GM19452 (cell line): Measurements from ENCODE around the gene PTPRM.

Experiments
- ATAC-seq: cut with Tn5 transposase; IDR thresholded peaks from one replicate; pipeline ENCODE4 v1.9.1; 2021; ENCODE audit not compliant: unreplicated experiment

Gene PTPRM

DNA sequence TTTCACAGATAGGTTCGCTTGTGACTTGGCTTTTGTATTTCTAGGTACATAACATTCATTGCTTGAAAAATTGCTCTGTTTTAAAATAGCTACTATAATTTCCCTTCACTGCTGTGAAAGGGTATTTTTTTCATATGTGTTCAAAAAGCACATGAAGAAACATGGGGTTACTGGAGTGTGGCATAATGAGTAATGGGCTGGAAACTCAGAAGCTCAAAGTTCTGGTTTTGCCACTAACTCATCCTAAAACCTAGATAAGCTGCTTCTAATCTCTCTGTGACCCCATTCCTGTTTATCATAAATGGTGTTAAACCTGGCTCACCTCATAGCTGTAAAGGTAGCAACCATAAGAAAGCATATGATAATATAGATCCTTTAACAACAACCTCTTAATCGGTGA lies 319.3 kb downstream of the PTPRM start:
- no peak for ATAC-seq

GRCh38 chr18:7889515-7889914 lies 322.4 kb downstream of the PTPRM start:
- ATAC-seq, result no peak

DNA sequence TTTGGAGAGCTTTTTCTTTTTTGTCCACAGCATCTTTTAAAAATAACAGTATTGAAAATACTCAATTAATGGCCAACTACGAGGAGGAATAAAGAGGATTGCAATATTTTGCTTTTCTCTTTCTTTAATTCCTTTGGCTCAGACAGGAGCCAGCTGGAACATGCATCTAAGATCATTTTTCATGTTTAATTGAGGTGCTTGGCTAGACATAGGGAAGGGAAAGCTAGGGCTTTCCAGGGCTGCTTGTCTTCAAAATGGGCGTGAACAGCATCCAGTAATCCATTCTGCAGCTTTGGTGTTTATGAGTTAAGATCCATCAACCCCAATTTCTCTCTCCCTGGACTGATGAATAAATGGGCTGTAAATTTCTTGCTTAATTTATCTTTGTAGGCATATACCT lies 323.0 kb downstream of the PTPRM start:
- no peak for ATAC-seq

GRCh38 chr18:7892556-7892955 lies 325.4 kb downstream of the PTPRM start:
- ATAC-seq, result no peak

DNA sequence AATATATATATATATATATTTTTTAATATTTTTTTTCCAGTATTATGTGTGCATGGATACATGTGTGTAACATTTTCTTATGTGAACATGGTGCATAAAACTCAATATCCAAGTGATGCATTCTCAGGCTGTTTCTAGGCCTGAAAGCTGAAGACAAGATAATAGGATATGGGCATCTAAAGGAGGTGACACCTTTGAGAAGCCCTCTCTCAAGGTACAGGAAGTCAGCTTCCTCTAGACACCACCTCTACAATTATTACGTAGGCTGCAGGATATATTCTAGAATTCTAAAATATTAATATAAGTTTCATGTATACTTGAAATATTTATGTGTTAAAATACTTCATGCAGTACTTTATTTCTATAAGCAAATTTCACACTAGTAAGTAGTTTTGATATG lies 327.5 kb downstream of the PTPRM start:
- ATAC-seq, result no peak

DNA sequence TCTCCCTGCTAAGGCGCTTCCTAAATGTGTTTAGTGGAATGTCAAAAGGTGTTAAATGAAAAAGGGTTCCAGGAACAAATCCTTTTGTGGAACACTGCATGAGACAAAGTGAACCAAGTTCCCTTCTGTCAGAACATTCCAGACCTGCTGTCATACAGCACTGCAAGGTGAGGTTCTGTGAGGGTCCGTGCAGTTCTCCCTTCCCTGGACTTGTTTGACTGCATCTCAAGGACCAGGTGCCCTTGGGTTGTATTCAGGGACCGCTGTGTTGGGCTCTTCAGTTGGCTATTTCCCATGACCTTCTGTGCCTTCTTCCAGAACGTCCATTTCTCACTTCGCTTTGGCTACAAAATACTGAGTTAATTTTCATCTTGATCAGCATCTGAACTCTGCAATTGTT lies 328.2 kb downstream of the PTPRM start:
- ATAC-seq, result no peak

DNA sequence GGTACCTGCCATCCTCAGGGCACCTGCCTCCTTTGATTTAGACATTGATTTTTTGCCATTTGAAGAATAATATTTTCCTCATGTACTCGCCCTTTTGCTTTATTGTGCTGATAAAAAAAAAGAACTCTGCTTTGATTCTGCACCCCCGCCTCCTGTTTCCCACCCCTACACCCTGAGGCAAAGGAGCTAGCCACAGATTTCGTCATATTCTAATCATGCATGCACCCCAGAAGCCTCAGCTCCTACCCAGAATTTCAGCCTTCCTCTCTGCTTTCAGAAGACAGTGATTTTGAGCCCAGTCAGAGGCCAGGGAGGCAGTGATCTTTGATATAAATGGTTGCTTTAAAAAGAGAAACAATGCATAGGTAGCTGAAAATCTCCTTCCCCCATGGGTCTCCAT lies 329.0 kb downstream of the PTPRM start:
- ATAC-seq, result no peak

DNA sequence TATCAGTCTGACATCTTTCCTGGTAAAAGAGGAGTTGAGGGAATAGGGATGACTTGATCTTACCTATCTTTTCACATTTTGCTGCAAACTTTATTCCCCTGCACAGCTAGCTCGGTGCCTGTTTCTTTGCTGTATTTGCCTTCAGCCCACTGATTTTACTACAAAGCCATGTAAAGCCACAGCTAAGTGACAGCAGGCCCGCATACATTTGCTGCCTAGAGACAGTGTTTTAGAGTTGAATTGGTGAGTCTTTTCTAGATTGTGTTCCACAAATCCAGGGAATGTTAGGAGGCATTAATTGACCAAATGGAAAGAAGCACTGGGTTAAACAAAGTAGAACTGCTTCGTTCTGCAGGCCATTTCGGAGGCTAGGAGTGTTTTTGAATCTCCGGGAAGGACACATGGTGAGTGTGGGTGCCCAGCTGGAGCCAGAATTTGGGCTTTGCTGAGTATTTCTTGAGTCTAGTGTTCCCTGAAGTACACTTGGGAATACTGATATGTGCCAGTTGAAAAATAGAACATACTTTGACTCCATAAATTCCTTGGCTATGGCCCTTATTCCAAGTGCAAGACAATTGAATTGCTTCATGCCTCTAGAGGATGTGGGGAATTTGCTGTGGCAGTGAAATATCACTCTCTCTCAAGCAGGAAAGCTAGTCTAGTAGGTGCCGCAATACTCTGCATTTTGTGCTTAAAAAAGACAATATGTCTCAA lies 329.8 kb downstream of the PTPRM start:
- no peak for ATAC-seq

GRCh38 chr18:7898181-7898580 lies 331.1 kb downstream of the PTPRM start:
- ATAC-seq, result no peak

GRCh38 chr18:7899078-7899477 lies 332.0 kb downstream of the PTPRM start:
- ATAC-seq, result no peak

DNA sequence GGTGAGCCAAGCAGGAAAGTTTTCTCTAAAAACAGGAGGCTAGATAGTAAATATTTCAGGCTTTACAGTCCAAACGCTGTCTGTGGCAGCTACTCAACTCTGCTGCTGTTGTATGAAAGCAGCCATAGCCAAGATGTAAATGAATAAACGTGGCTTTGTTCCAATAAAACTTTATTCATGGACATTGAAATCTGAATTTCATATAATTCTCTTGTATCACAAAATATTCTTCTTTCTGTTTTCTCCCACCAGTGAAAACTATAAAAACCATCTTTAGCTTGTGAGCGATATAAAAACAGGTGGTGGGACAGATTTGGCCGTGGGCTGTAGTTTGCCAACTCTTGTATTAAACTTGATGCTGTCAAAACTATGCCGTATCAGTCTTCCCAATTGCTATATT lies 333.0 kb downstream of the PTPRM start:
- no peak for ATAC-seq

GRCh38 chr18:7901657-7902056 lies 334.5 kb downstream of the PTPRM start:
- ATAC-seq, result no peak

DNA sequence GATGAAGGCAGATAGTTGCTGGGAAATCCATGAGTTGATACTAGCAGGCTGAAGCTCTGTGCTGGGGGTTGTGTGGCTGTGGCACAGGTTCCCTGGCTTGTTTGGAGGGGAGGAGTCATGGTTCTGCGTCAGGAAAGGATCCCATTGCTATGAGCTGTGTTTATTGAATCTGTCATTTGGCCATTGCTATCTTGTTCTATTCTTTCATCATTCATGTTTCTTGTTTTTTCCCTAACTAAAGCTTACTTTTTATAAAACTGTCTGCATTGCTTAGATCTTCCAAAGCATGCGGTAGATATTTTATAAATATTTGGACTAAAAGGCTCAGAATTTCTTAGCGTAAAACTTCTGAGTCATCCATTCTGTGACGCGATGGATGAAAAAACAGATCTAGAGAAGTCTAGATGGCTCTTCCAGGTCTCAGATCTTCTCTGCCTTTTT lies 335.3 kb downstream of the PTPRM start:
- ATAC-seq, result no peak

GRCh38 chr18:7904529-7904928 lies 337.4 kb downstream of the PTPRM start:
- ATAC-seq, result no peak

DNA sequence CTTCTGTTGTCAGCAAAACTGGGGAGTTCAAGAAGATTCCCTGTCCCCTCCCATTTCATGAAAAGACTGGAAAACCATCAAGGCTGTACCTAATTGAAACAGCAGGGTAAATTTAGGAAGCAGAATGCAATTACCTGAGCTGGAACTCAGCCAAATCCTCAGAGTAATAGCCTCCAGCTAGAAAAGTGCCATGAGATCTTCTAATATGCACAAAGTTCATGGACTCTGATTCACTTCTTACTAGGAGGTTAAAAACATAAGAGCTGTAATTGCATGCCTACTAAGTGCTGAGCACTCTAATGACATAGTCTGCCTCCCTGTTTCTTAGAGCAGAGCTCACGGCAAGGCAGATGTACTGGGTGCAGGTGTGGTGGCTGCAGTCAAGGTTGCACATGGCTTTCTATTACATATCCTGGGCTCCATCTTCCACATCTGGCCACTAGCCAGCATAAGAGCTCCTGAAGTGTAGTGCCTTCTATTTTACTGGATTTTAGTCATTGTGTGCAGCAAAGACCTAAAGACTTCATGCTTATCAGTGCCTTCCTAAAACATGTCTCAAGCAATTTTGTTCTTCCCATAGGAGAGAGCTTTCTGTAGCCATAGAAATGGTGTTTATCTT lies 341.7 kb downstream of the PTPRM start:
- ATAC-seq, result no peak

DNA sequence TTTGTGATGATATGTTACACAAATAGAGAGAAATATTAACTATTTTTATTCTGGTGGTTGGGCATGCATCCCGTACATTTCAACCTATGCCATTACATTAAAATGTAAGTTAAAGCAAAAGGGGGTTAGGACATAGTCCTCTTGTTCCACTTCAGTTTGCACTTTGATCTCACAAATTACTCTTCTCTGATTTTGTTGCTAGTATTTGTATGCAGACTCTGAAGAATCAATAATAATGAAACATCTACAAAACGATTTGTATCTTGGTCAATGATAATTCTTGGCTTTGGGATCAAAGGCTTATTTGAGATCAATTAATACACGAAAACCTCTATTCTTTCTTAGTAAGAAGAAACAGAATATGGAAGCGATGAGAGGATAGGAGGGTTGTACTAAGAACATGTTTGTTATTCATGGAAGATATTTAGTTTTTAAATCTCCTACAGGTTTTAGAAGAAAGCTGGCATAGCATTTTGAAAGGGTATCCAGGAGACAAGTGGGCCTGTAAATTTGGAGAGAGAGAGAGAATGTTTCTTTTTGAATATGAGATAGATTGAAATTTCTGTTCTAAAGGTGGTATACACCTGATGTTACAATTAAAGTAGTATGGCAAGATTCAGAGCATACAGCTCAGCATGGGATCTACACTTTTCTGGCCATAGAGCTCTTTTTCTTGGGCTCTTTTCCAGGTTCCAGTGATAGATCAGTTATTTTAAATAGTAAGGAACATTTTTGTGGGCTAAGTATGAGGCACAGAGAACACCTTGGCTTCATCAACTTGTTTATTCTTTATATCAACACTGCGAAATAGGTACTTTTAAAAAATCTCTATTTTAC lies 347.9 kb downstream of the PTPRM start:
- no peak for ATAC-seq

DNA sequence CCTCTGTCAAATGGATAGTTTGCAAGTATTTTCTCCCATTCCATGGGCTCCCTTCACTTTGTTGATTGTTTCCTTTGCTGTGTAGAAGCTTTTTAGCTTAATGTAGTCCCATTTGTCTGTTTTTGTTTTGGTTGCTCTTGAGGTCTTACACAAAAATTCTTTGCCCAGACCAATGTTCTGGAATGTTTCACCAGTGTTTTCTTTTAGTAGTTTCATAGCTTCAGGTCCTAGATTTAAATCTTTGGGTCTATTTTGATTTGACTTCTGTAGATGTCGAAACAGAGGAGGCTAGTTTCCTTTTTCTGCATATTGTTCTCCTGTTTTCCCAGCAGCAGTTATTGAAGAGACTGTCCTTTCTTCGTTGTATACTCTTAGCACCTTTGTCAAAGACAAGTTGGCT lies 351.6 kb downstream of the PTPRM start:
- no peak for ATAC-seq

DNA sequence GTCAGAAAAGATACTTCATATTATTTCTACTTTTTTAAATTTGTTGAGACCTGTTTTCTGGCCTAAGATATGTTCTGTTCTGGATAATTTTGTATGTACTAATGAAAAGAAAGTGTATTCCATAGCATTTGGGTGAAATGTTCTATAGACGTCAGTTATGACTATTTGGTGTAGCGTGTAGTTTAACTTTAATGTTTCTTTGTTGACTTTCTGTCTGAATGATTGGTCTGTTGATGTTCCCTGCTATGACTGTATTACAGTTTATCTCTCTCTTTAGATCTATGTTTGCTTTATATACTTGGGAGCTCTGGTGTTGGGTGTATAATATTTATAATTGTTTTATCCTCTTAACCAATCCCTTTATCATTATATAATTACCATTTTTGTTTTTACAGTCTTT lies 352.4 kb downstream of the PTPRM start:
- ATAC-seq, result no peak

GRCh38 chr18:7921938-7922587 lies 354.9 kb downstream of the PTPRM start:
- ATAC-seq, result no peak

DNA sequence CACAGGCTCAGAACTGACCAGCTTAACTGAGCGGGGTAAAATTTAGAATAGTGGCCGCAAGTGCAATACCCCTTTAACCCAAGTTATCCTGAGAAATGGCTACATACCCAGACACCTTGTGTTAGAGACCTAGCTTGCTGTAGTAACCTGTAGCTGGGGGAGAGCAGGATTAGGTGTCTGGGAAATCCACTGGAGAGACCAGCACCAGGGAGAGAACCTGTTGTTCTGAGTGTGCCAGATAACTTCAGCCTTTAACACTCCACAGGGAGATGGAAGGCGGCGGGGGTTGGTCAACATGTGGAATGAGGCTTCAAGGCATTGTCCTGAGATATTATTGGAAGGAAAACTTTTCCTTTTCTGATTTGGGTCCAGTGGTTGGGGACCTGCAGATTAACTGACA lies 356.0 kb downstream of the PTPRM start:
- ATAC-seq, result no peak

DNA sequence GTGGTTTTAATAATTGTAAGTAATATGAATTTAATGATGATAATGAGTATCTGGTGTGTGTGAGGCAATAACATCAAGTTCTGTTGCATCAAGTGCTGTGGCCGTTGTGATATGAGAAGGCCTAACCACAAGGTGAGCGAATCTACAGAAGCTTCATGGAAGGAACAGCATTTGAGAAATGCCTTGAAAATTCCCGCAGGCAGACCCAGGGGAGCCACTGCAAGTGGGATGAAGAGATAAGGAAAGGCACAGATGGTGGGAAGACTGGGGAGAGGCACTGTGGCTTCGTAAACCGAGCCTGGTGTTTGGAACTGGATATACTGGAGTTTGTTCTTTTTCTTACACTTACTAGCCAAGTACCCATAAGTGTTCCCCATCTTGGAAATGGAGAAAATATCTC lies 357.5 kb downstream of the PTPRM start:
- ATAC-seq, result no peak

GRCh38 chr18:7926526-7926925 lies 359.4 kb downstream of the PTPRM start:
- ATAC-seq, result no peak
